A673 (cell line): ENCODE measurements around the gene CREB5. TPM values are rescaled to one million over a fixed set of nuclear protein-coding genes. Genes with fewer than 3 reads are reported as not detected.

ENCODE experiments used
- BruUV-seq: library from RNA; stranded (reverse); fragments of 400-500 nt; replicated peaks from 2 replicates; lab custom pipeline; 2021; lab: Mats Ljungman, UMichigan
- CTCF ChIA-PET: fragments of 300-600 bp; sonication (Branson Sonifier 250); formaldehyde crosslinking; loops from one replicate; lab custom pipeline; 2022; ENCODE audit warnings: antibody characterized with exemption; lab: Charles Lee
- POLR2A ChIA-PET: fragments of 300-600 bp; sonication (Branson Sonifier 250); formaldehyde crosslinking; loops from one replicate; lab custom pipeline; 2022; ENCODE audit warnings: antibody characterized with exemption; ENCODE audit not compliant: low non-redundant PET; lab: Charles Lee
- DNase-seq: peaks from one replicate; pipeline ENCODE4 v3.0.0-alpha.2; 2015; ENCODE audit warnings: low spot score
- H3K27ac ChIP-seq: fragments of 200-600 bp; sonication (generic); 2 replicates; pipeline ENCODE4 v1.5.1; 2016; ENCODE audit warnings: mixed run types, low read depth, mild to moderate bottlenecking, mixed read lengths, antibody characterized with exemption, low read length; ENCODE audit not compliant: poor library complexity, severe bottlenecking
- H3K27me3 ChIP-seq: fragments of 200-600 bp; sonication (generic); replicated peaks from 2 replicates; pipeline ENCODE4 v1.6.1; 2017; ENCODE audit warnings: mixed run types, low read depth, mild to moderate bottlenecking, mixed read lengths, antibody characterized with exemption, low read length; ENCODE audit not compliant: insufficient read depth, poor library complexity
- H3K36me3 ChIP-seq: fragments of 200-600 bp; sonication (generic); 2 replicates; pipeline ENCODE4 v1.6.1; 2016; ENCODE audit warnings: mixed run types, mild to moderate bottlenecking, mixed read lengths, antibody characterized with exemption, low read length; ENCODE audit not compliant: insufficient read depth, poor library complexity, severe bottlenecking
- H3K4me1 ChIP-seq: fragments of 200-600 bp; sonication (generic); 2 replicates; pipeline ENCODE4 v1.6.1; 2017; ENCODE audit warnings: mixed run types, mild to moderate bottlenecking, mixed read lengths, antibody characterized with exemption, low read length; ENCODE audit not compliant: insufficient read depth, poor library complexity, severe bottlenecking
- H3K4me3 ChIP-seq: fragments of 200-600 bp; sonication (generic); 2 replicates; pipeline ENCODE4 v1.5.1; 2016; ENCODE audit warnings: low read depth, mixed run types, mild to moderate bottlenecking, mixed read lengths, low read length; ENCODE audit not compliant: poor library complexity, severe bottlenecking
- H3K9me3 ChIP-seq: fragments of 200-600 bp; sonication (generic); 2 replicates; pipeline ENCODE4 v1.6.1; 2016; ENCODE audit warnings: mixed run types, low read depth, mild to moderate bottlenecking, mixed read lengths, antibody characterized with exemption, low read length; ENCODE audit not compliant: poor library complexity, severe bottlenecking
- CTCF ChIP-seq: fragments of 300-800, 200-600 bp; sonication (generic); conservative IDR thresholded peaks from 2 replicates; pipeline ENCODE4 v1.5.1; 2017; ENCODE audit warnings: low read depth, mild to moderate bottlenecking, antibody characterized with exemption, low read length, moderate library complexity, mixed read lengths
- EZH2 ChIP-seq: fragments of 200-600 bp; sonication (generic); IDR thresholded peaks from 2 replicates; pipeline ENCODE4 v1.6.1; 2017; ENCODE audit warnings: borderline replicate concordance, low read depth, mild to moderate bottlenecking, mixed read lengths, antibody characterized with exemption, low read length; ENCODE audit not compliant: poor library complexity, severe bottlenecking
- intact Hi-C: fragments of 100-400 bp; cut with micrococcal nuclease; formaldehyde crosslinking; loops from one replicate; pipeline ENCODE4 v1.10.0; 2022; ENCODE audit not compliant: unreplicated experiment
- total RNA-seq: library from RNA; stranded (reverse); gene quantifications from 2 replicates; pipeline ENCODE4 v1.2.3, GENCODE V29; 2021

Gene CREB5
- total RNA-seq, 1 experiment from 2014 or later, result 10.3 TPM

- Histone ChIP-seq H3K36me3 (no peaks in the 10 kb centered on the region), H3K4me1 (no peaks in the 10 kb centered on the region), H3K27me3 (no peaks in the 10 kb centered on the region), H3K27ac (no peak overlapping the region), H3K9me3 (no peaks in the 10 kb centered on the region), H3K4me3 (no peak overlapping the region)
- no TSS peak for BruUV-seq
- ChIA-PET CTCF (no interaction called here), POLR2A (no interaction called here)
- intact Hi-C loops, result no loop called here
- no peak for TF ChIP-seq EZH2
- no peak for TF ChIP-seq CTCF
- no peak for DNase-seq
These were observed 350.3 kb downstream of the CREB5 start for GRCh38 chr7:28762651-28763050.

- Histone ChIP-seq H3K4me1 (peaks cover 5% of the 10 kb centered on the region), H3K4me3 (no peak overlapping the region), H3K27ac (no peak overlapping the region), H3K27me3 (no peaks in the 10 kb centered on the region), H3K9me3 (no peaks in the 10 kb centered on the region), H3K36me3 (no peaks in the 10 kb centered on the region)
- ChIA-PET POLR2A (no interaction called here), CTCF (no interaction called here)
- no TSS peak for BruUV-seq
- no peak for TF ChIP-seq EZH2
- no peak for DNase-seq
- intact Hi-C loops, result no loop called here
These were observed 354.0 kb downstream of the CREB5 start for GRCh38 chr7:28766359-28766758.

GRCh38 chr7:28767356-28767755, 355.0 kb downstream of the CREB5 start:
- ChIA-PET CTCF (no interaction called here), POLR2A (interaction anchor here (0.6 kb wide), 1 partner anchor 25 kb away, joined by 4 read pairs; no protein-coding TSS in a partner anchor)
- Histone ChIP-seq H3K4me3 (no peak overlapping the region), H3K27ac (no peak overlapping the region), H3K9me3 (no peaks in the 10 kb centered on the region), H3K36me3 (no peaks in the 10 kb centered on the region), H3K4me1 (peaks cover 5% of the 10 kb centered on the region), H3K27me3 (no peaks in the 10 kb centered on the region)
- intact Hi-C loops, result no loop called here
- no TSS peak for BruUV-seq
- TF ChIP-seq EZH2 (no peak), CTCF (no peak)
- no peak for DNase-seq

- POLR2A ChIA-PET, result no interaction called here
- no peak overlapping the region for H3K4me3 ChIP-seq
- H3K36me3 ChIP-seq, result no peaks in the 10 kb centered on the region
- no TSS peak for BruUV-seq
- no peaks in the 10 kb centered on the region for H3K27me3 ChIP-seq
- H3K9me3 ChIP-seq, result no peaks in the 10 kb centered on the region
- CTCF ChIA-PET, result no interaction called here
- no peak overlapping the region for H3K27ac ChIP-seq
- DNase-seq, result peak; percentile 73
- H3K4me1 ChIP-seq, result peaks cover 5% of the 10 kb centered on the region
- intact Hi-C loops, result no loop called here
- TF ChIP-seq EZH2, result no peak
- no peak for TF ChIP-seq CTCF
These were observed 356.3 kb downstream of the CREB5 start for GRCh38 chr7:28768577-28769147.
